COR-L47 (cell line): ENCODE measurements around the gene MLF1.
"Not testable (repeated sequence)": the region's sequence is repeated elsewhere in the genome, so short reads cannot be mapped to it uniquely, and the experiment has no call there.

Experiments used
- DNase-seq: peaks from one replicate; lab custom pipeline; 2025; lab: John Stamatoyannopoulos, UW

The MLF1 gene

GRCh38 chr3:158570999-158571702 is at the start of gene MLF1:
MLF1 (plus strand) TSS chr3:158571194; CDS start chr3:158571301, 107 bp downstream.
- peak; percentile 95 for DNase-seq

- DNase-seq, result no peak
Observed at GRCh38 chr3:158522221-158523136, 48.5 kb upstream of the MLF1 start.

GRCh38 chr3:158528076-158528674 is 42.8 kb upstream of the MLF1 start:
- peak; percentile 9 for DNase-seq

GRCh38 chr3:158531334-158531733 is 39.7 kb upstream of the MLF1 start:
- DNase-seq, result peak; percentile 18

GRCh38 chr3:158532099-158532734 is 38.8 kb upstream of the MLF1 start:
- DNase-seq, result peak; percentile 39

GRCh38 chr3:158535918-158536317 is 35.1 kb upstream of the MLF1 start:
- DNase-seq, result no peak

- DNase-seq, result peak; percentile 76
Observed at GRCh38 chr3:158539414-158540014, 31.5 kb upstream of the MLF1 start.

- DNase-seq, result no peak
Observed at GRCh38 chr3:158540066-158540465, 30.9 kb upstream of the MLF1 start.

GRCh38 chr3:158548691-158549090 is 22.3 kb upstream of the MLF1 start:
- DNase-seq, result no peak

GRCh38 chr3:158549938-158550337 is 21.1 kb upstream of the MLF1 start:
- not testable (repeated sequence) for DNase-seq

- no peak for DNase-seq
Observed at GRCh38 chr3:158552124-158552523, 18.9 kb upstream of the MLF1 start.

GRCh38 chr3:158559504-158559903 is 11.5 kb upstream of the MLF1 start:
- DNase-seq, result no peak

- DNase-seq, result no peak
Observed at GRCh38 chr3:158560979-158561378, 10.0 kb upstream of the MLF1 start.

- DNase-seq, result no peak
Observed at GRCh38 chr3:158562674-158563073, 8.3 kb upstream of the MLF1 start.

GRCh38 chr3:158563076-158563475 is 7.9 kb upstream of the MLF1 start:
- DNase-seq, result no peak

- DNase-seq, result no peak
Observed at GRCh38 chr3:158565076-158565475, 5.9 kb upstream of the MLF1 start.

- no peak for DNase-seq
Observed at GRCh38 chr3:158568784-158569183, 2.2 kb upstream of the MLF1 start.

GRCh38 chr3:158569794-158570193 is 1.2 kb upstream of the MLF1 start:
- DNase-seq, result no peak

- DNase-seq, result no peak
Observed at GRCh38 chr3:158571969-158572765, 1.2 kb downstream of the MLF1 start.

- no peak for DNase-seq
Observed at GRCh38 chr3:158572766-158573060, 1.7 kb downstream of the MLF1 start.

- DNase-seq, result no peak
Observed at GRCh38 chr3:158573714-158574113, 2.7 kb downstream of the MLF1 start.
